Karpas-422 (cell line): ENCODE results near the gene CNOT3. TPM values are rescaled to one million over a fixed set of nuclear protein-coding genes. Genes with fewer than 3 reads are reported as not detected.

Experiments
- DNase-seq: peaks from one replicate; pipeline ENCODE4 v3.0.0-alpha.2; 2015
- H2AFZ ChIP-seq: fragments of 200-600 bp; sonication (generic); 2 replicates; pipeline ENCODE4 v1.6.1; 2014; ENCODE audit warnings: antibody characterized with exemption, low read length, mixed read lengths
- H3K27ac ChIP-seq: fragments of 200-600 bp; sonication (generic); 2 replicates; pipeline ENCODE4 v1.5.1; 2014; ENCODE audit warnings: mild to moderate bottlenecking, low read length, moderate library complexity
- H3K27me3 ChIP-seq: fragments of 200-600 bp; sonication (generic); 2 replicates; pipeline ENCODE4 v1.6.1; 2014; ENCODE audit warnings: low read length, mixed read lengths
- H3K36me3 ChIP-seq: fragments of 200-600 bp; sonication (generic); 2 replicates; pipeline ENCODE4 v1.6.1; 2014; ENCODE audit warnings: low read length, mixed read lengths; ENCODE audit not compliant: insufficient read depth
- H3K4me1 ChIP-seq: fragments of 200-600 bp; sonication (generic); 2 replicates; pipeline ENCODE4 v1.6.1; 2014; ENCODE audit warnings: mild to moderate bottlenecking, low read length, mixed read lengths
- H3K4me2 ChIP-seq: fragments of 200-600 bp; sonication (generic); 2 replicates; pipeline ENCODE4 v1.6.1; 2014; ENCODE audit warnings: low read length, low read depth, mild to moderate bottlenecking; ENCODE audit not compliant: poor library complexity, severe bottlenecking
- H3K4me3 ChIP-seq: fragments of 200-600 bp; sonication (generic); 2 replicates; pipeline ENCODE4 v1.5.1; 2014; ENCODE audit warnings: mild to moderate bottlenecking, antibody characterized with exemption, low read length, mixed read lengths
- H3K79me2 ChIP-seq: fragments of 200-600 bp; sonication (generic); 2 replicates; pipeline ENCODE4 v1.6.1; 2014; ENCODE audit warnings: mild to moderate bottlenecking, low read length, mixed read lengths
- H3K9ac ChIP-seq: fragments of 200-600 bp; sonication (generic); 2 replicates; pipeline ENCODE4 v1.6.0; 2014; ENCODE audit warnings: low read length
- H3K9me2 ChIP-seq: fragments of 200-600 bp; sonication (generic), shearing (Covaris generic); replicated peaks from 2 replicates; pipeline ENCODE4 v1.6.0; 2014; ENCODE audit warnings: mild to moderate bottlenecking, low read length, moderate library complexity; ENCODE audit not compliant: insufficient read depth
- H3K9me3 ChIP-seq: fragments of 300-700, 200-600 bp; sonication (generic); 2 replicates; pipeline ENCODE4 v1.6.1; 2014; ENCODE audit warnings: low read length, mixed read lengths
- H4K20me1 ChIP-seq: fragments of 200-600 bp; sonication (generic); 2 replicates; pipeline ENCODE4 v1.6.1; 2014; ENCODE audit warnings: mild to moderate bottlenecking, antibody characterized with exemption, low read length, low read depth; ENCODE audit not compliant: insufficient read depth
- total RNA-seq: library from RNA; depleted of rRNA; stranded (reverse); fragments of >200 nt; shearing (Covaris generic); gene quantifications from 2 replicates; pipeline ENCODE4 v1.2.3, GENCODE V29; 2014; ENCODE audit warnings: low replicate concordance

The CNOT3 gene
- total RNA-seq, 1 experiment from 2014 or later: 31.2 TPM

GRCh38 chr19:54138489-54139256 is 1.1 kb downstream of the CNOT3 start:
- Histone ChIP-seq H3K27me3 (no peaks in the 10 kb centered on the region), H2AFZ (no peak overlapping the region)

GRCh38 chr19:54141356-54141755 is 3.8 kb downstream of the CNOT3 start:
- H3K9me2 ChIP-seq: no peaks in the 10 kb centered on the region

More at GRCh38 chr19:54138489-54139256, 1.1 kb downstream of the CNOT3 start:
- H3K4me3 ChIP-seq: peak overlapping the region; percentile 82
- no peaks in the 10 kb centered on the region for H3K9me3 ChIP-seq
- H3K4me2 ChIP-seq: peak overlapping the region; percentile 81
- H3K27ac ChIP-seq: peak overlapping the region; percentile 72; the same call in 1 of the 2 replicates
- peaks cover 54% of the 10 kb centered on the region for H3K79me2 ChIP-seq
- H4K20me1 ChIP-seq: peaks cover 58% of the 10 kb centered on the region
- H3K9me2 ChIP-seq: no peaks in the 10 kb centered on the region
- H3K4me1 ChIP-seq: peaks cover 28% of the 10 kb centered on the region
- peaks cover 25% of the 10 kb centered on the region; the same call in 1 of the 2 replicates for H3K36me3 ChIP-seq
- peak; percentile 56 for DNase-seq
- peak overlapping the region; percentile 96 for H3K9ac ChIP-seq

GRCh38 chr19:54142166-54142780 is 4.7 kb downstream of the CNOT3 start:
- Histone ChIP-seq H2AFZ (no peak overlapping the region), H4K20me1 (peaks cover 77% of the 10 kb centered on the region), H3K4me2 (no peak overlapping the region), H3K27ac (no peak overlapping the region), H3K79me2 (peaks cover 54% of the 10 kb centered on the region), H3K9ac (no peak overlapping the region), H3K36me3 (peaks cover 47% of the 10 kb centered on the region; the same call in 1 of the 2 replicates), H3K4me1 (peaks cover 15% of the 10 kb centered on the region), H3K4me3 (no peak overlapping the region), H3K9me2 (no peaks in the 10 kb centered on the region), H3K27me3 (no peaks in the 10 kb centered on the region), H3K9me3 (no peaks in the 10 kb centered on the region)
- no peak for DNase-seq

More at GRCh38 chr19:54141356-54141755, 3.8 kb downstream of the CNOT3 start:
- Histone ChIP-seq H3K4me3 (no peak overlapping the region), H3K9ac (no peak overlapping the region), H3K4me2 (no peak overlapping the region), H2AFZ (no peak overlapping the region), H3K27ac (no peak overlapping the region), H3K9me3 (no peaks in the 10 kb centered on the region), H3K36me3 (peaks cover 39% of the 10 kb centered on the region; the same call in 1 of the 2 replicates), H4K20me1 (peaks cover 68% of the 10 kb centered on the region), H3K4me1 (peaks cover 19% of the 10 kb centered on the region), H3K27me3 (no peaks in the 10 kb centered on the region), H3K79me2 (peaks cover 54% of the 10 kb centered on the region)
- DNase-seq: no peak

GRCh38 chr19:54145541-54146158 is 8.1 kb downstream of the CNOT3 start:
- no peaks in the 10 kb centered on the region for H3K27me3 ChIP-seq
- no peaks in the 10 kb centered on the region for H3K9me3 ChIP-seq
- no peak overlapping the region for H3K4me2 ChIP-seq
- no peaks in the 10 kb centered on the region for H3K9me2 ChIP-seq
- no peaks in the 10 kb centered on the region for H3K4me1 ChIP-seq
- DNase-seq: no peak
- no peak overlapping the region for H2AFZ ChIP-seq
- H3K4me3 ChIP-seq: no peak overlapping the region
- H3K36me3 ChIP-seq: peaks cover 53% of the 10 kb centered on the region; the same call in 1 of the 2 replicates
- no peak overlapping the region for H3K27ac ChIP-seq
- H3K9ac ChIP-seq: no peak overlapping the region
- peaks cover 23% of the 10 kb centered on the region for H3K79me2 ChIP-seq
- H4K20me1 ChIP-seq: peaks cover 66% of the 10 kb centered on the region

- H3K9me2 ChIP-seq: no peaks in the 10 kb centered on the region
- no peaks in the 10 kb centered on the region for H3K9me3 ChIP-seq
- H3K4me1 ChIP-seq: no peaks in the 10 kb centered on the region
- no peak for DNase-seq
- H3K27ac ChIP-seq: no peak overlapping the region
- peaks cover 3% of the 10 kb centered on the region; the same call in 1 of the 2 replicates for H3K79me2 ChIP-seq
- H3K9ac ChIP-seq: no peak overlapping the region
- H3K27me3 ChIP-seq: no peaks in the 10 kb centered on the region
- no peak overlapping the region for H2AFZ ChIP-seq
- H4K20me1 ChIP-seq: peaks cover 55% of the 10 kb centered on the region
- H3K4me2 ChIP-seq: no peak overlapping the region
- peaks cover 54% of the 10 kb centered on the region for H3K36me3 ChIP-seq
- H3K4me3 ChIP-seq: no peak overlapping the region
These were observed 10.1 kb downstream of the CNOT3 start for GRCh38 chr19:54147676-54148075.

- H3K9me2 ChIP-seq: no peaks in the 10 kb centered on the region
- no peaks in the 10 kb centered on the region for H3K4me1 ChIP-seq
- no peak for DNase-seq
- no peak overlapping the region for H3K4me2 ChIP-seq
- H3K79me2 ChIP-seq: no peaks in the 10 kb centered on the region
- H3K4me3 ChIP-seq: no peak overlapping the region
- peaks cover 50% of the 10 kb centered on the region for H4K20me1 ChIP-seq
- H3K9ac ChIP-seq: no peak overlapping the region
- H3K36me3 ChIP-seq: peaks cover 55% of the 10 kb centered on the region
- no peak overlapping the region for H2AFZ ChIP-seq
- no peaks in the 10 kb centered on the region for H3K27me3 ChIP-seq
- no peaks in the 10 kb centered on the region for H3K9me3 ChIP-seq
- no peak overlapping the region for H3K27ac ChIP-seq
These were observed 10.6 kb downstream of the CNOT3 start for GRCh38 chr19:54148158-54148557.

GRCh38 chr19:54149021-54149812 is 11.7 kb downstream of the CNOT3 start:
- H3K9me3 ChIP-seq: no peaks in the 10 kb centered on the region
- H3K27me3 ChIP-seq: no peaks in the 10 kb centered on the region
- no peak for DNase-seq
- H3K4me1 ChIP-seq: no peaks in the 10 kb centered on the region
- H3K4me2 ChIP-seq: no peak overlapping the region
- H2AFZ ChIP-seq: no peak overlapping the region
- H3K4me3 ChIP-seq: no peak overlapping the region
- peaks cover 43% of the 10 kb centered on the region for H4K20me1 ChIP-seq
- H3K36me3 ChIP-seq: peaks cover 57% of the 10 kb centered on the region
- H3K9me2 ChIP-seq: no peaks in the 10 kb centered on the region
- H3K79me2 ChIP-seq: no peaks in the 10 kb centered on the region
- H3K9ac ChIP-seq: no peak overlapping the region
- H3K27ac ChIP-seq: no peak overlapping the region
